HG03039 (cell line): ENCODE measurements around the gene CDK17.
A peak's percentile ranks its signal among the peaks of the same experiment; 100 is the strongest.
"Not testable (repeated sequence)": the region's sequence is repeated elsewhere in the genome, so short reads cannot be mapped to it uniquely, and the experiment has no call there.

Experiments used
- ATAC-seq: cut with Tn5 transposase; IDR thresholded peaks from one replicate; pipeline ENCODE4 v1.9.1; 2021; ENCODE audit warnings: mild to moderate bottlenecking, moderate library complexity; ENCODE audit not compliant: unreplicated experiment

Gene CDK17

DNA sequence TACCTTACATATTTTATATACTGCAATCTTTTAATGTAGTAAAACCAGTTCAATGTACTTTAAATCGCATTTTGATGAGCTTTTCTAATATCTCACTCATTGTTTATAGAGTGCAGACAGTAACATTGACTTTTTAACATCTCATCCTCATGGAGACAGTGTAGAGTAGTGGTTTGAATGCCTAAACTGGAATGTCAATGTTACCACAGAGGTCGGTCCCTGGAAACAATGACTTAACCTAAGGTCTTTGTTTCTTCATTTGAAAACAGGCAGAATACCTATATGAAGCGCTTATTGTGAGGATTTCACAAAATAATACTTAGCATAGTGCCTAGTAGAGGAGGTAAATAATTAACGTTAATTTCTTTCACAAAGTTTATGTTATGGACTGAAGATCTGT lies 5.0 kb downstream of the CDK17 start:
- no peak for ATAC-seq

DNA sequence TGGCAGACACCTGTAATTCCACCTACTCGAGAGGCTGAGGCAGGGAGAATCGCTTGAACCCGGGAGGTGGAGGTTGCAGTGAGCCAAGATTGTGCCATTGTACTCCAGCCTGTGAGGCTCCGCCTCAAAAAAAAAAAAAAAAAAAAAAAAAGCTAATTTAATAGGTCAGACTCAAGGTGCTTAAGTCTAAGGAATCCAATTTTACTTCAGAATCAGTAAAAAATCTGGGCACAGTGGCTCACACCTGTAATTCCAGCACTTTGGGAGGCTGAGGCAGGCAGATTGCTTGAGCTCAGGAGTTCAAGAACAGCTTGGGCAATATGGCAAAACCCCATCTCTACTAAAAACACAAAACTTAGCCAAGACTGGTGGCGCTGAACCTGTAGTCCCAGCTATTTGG lies 7.0 kb downstream of the CDK17 start:
- ATAC-seq: not testable (repeated sequence)

GRCh38 chr12:96392397-96392796 lies 7.8 kb downstream of the CDK17 start:
- no peak for ATAC-seq

DNA sequence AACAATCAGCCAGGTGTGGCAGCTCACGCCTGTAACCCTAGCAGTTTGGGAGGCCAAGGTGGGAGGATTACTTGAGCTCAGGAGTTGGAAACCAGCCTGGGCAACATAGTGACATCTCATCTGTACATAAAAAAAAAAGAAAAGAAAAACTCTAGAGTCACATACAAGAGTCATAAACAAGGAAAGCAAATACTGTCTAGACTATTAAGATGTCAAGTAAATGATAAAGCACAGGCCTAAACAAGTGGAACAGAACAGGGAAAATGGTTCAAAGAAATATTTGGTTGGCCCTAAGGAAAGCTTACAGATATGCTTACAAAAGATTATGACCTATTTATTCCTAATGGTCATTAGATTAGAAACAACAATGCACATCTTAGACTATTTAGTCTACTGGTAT lies 12.3 kb downstream of the CDK17 start:
- no peak for ATAC-seq

DNA sequence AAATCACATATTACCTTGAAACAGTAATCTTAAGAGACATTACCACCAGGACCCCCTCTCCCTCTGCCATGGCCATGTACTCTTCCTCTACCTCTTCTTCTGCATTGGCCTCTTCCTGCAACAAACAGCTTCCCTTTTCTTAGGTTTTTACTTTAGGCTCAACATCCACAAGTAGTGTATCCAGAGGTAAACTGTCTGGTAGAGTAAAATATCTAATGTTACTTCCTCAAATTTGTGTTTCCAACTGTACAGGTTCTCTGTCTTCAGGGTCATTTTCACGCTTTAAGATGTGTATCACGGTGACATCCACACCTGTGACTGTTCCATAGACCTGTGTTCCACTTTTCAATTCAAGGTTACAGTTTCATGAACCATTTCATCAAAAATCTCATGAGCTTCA lies 13.4 kb downstream of the CDK17 start:
- ATAC-seq: no peak

- ATAC-seq: no peak
Observed at GRCh38 chr12:96383991-96384390, 16.2 kb downstream of the CDK17 start.

DNA sequence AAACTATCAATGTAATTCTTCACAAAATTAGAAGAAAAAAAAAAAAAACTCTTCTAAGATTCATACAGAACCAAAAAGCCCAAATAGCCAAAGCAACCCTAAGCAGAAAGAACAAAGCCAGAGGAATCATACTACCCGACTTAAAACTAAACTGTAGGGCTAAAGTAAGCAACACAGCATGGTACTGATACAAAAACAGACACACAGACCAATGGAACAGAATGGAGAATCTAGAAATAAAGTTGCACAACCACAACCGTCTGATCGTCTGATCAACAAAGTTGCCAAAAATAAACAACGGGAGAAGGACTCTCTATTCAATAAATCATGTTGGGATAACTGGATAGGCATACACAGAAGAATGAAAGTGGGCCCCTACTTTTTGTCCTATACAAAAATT lies 16.9 kb downstream of the CDK17 start:
- ATAC-seq: no peak

DNA sequence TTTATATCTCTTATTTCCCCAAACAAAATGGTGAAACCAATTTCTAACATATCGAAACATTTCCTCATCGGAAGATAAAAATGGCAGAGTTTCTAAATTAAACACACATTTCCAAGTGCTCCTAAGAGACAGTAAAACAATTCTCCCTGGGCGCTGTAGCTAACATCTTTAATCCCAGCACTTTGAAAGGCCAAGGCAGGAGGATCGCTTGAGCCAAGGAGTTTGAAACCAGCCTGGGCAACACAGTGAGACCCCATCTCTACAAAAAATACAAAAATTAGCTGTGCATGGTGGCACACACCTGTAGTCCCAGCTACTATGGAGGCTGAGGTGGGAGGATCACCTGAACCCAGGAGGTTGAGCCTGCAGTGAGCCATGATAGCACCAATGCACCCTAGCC lies 20.5 kb downstream of the CDK17 start:
- ATAC-seq: not testable (repeated sequence)

DNA sequence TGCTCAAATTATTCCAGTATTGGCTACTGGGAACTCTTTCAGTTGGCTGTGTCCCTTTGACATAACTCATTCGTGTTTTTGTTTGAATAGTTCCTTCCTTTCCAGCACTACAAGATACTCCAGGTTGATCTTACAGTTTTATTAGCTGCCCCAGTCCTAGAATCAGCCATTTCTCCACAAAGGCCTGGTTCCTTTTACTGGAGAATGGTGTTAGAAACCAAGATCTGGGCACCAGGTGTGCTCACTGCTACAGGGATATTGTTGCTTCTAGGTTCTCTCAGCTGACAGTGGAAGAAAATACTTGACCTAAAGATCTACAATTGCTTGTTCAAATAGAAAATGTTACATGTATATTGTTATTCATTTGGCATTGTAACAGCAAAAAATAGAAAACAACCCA lies 21.9 kb downstream of the CDK17 start:
- no peak for ATAC-seq

DNA sequence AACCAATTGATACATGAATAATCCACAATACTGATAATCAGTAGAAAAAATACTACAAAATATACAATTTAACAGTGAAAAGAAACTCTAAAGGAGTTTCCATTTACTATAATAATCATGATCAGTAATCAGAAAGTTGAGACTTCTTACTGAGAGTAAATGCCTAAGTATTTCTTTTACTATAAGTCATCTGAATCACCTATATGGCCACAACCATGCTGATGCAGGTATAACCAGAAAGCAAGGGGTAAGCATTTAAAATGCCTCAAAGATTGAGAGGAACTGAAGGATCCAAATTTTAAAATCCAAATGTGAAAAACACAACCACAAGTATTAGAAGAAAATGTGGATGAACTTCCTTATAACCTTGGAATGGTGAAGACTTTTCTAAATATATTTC lies 23.4 kb downstream of the CDK17 start:
- no peak for ATAC-seq

DNA sequence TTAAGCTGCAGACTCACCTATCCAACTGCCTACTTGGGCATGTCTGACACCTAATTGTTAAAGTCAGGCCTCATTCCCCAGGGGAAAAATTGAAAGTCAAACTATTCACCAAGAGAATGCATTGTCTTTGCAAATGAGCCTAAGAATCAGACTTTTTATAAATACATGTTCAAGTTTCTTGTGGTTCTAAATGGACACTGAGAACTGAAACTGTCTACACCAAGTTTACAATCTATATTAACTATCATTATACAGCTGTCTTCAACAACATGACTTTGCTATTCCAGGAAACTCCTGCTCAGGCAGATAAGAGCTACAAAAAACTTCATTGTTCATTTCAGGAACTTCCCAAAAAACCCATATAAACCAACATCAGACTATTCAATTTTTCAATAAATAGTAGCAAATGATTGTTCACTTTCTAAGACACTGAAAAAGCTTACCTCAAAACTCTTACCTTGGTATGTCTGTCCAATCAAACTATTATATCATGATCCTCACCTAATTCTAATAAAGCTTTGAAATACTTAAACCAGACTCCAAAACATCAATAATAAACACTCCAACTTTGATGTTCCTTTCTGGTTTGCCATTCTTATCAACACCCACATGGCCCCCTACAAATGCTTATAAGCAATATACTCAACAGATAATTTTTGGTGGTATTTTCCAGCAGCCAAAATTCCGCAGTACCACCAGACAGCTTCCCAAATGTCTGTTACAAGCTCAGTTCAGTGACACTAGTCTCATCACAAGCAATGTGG lies 24.2 kb downstream of the CDK17 start:
- ATAC-seq: peak; percentile 52

DNA sequence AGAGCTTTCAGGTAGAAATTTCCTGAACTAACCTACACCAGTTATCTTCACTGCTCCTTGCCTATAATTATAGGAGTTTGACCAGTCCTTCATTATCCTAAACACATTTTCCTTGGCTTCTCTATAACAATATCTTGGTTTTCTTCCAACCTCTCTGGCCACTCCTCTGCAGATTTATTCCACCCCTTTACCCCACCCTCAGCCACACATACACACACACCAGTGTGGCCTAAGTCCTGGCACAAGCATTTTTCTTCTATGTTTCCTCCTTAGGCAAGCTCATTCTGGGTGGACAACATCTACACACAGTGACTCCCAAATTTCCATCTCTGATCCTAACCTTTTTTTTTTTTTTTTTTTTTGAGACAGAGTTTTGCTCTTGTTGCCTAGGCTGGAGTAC lies 25.1 kb downstream of the CDK17 start:
- ATAC-seq: no peak

- no peak for ATAC-seq
Observed at GRCh38 chr12:96371790-96372699, 28.2 kb downstream of the CDK17 start.

DNA sequence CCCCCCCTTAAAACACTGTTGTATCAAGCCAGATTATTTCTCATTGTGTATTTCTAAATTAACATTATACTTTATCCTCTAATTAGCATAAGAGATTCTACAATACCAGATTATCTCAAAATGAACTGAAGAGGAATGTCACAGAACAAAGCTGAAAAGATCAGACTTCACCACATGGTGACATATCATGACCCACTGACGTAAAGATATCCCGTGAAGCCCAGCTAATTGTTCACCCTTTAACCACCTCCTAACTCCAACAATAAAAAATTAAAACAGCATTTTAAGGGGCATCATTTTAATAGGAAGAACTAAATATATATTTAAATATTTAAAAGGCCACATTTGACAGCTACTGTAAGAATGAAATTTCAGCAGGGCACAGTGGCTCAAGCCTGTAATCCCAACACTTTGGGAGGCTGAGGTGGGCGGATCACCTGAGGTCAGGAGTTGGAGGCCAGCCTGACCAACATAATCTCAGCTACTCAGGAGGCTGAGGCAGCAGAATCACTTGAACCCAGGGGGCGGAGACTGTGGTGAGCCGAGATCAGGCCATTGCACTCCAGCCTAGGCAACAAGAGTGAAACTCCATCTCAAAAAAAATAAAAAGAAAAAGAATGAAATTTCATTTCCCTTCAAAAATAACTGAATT lies 29.0 kb downstream of the CDK17 start:
- ATAC-seq: no peak

- ATAC-seq: no peak
Observed at GRCh38 chr12:96368687-96369086, 31.6 kb downstream of the CDK17 start.

GRCh38 chr12:96368233-96368632 lies 32.0 kb downstream of the CDK17 start:
- ATAC-seq: no peak

GRCh38 chr12:96366381-96366654 lies 33.9 kb downstream of the CDK17 start:
- no peak for ATAC-seq

GRCh38 chr12:96365604-96366380 lies 34.4 kb downstream of the CDK17 start:
- ATAC-seq: no peak

DNA sequence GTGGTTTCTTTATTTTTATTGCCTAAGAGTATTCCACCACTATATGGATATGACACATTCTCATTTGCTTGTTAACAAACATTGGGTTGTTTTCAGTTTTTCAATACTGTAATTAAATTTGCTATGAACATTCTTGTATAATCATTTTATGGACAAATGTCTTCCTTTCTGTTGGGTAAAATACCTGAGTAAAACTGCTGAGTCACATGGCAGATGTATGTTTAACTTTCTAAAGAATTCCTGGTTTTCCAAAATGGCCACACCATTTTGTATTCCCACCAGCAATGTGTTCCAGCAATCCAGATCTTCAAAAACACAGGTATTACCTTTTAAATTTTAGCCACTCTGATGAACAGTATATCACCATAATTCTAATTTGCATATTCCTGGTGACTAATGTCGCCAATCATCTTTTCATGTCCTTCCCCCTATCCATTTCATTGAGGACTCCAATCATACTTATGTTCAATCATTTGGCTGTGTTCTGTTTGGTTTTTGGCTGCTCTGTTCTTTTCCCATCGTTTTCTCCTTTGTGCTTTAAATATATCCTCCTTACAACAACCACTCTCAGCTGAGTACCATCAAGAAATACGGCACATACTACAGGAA lies 36.0 kb downstream of the CDK17 start:
- ATAC-seq: no peak

GRCh38 chr12:96361074-96361473 lies 39.2 kb downstream of the CDK17 start:
- ATAC-seq: no peak

GRCh38 chr12:96360550-96360949 lies 39.7 kb downstream of the CDK17 start:
- no peak for ATAC-seq
